ENCODE results near the gene PDK4. TPM values are rescaled to one million over a fixed set of nuclear protein-coding genes. Genes with fewer than 3 reads are reported as not detected.

PDK4 gene
- total and polyA plus RNA-seq, 10 of the 15 experiments (the other 5 are each of a cell fraction or from before 2014, with no cell fraction given), result 0.03 to 0.46 TPM; not detected in 8

- RAD21 ChIA-PET (ENCODE audit: unreplicated experiment), result interaction anchor here (1.2 kb wide), 1 partner anchor 68 kb away, joined by 3 read pairs; no protein-coding TSS in a partner anchor
- Histone ChIP-seq H3K4me2 (ENCODE audit: control insufficient read depth, insufficient read depth) (no peak overlapping the region), H3K9me3 (replicated peaks; ENCODE audit: control insufficient read depth, insufficient read depth, low read length) (no peaks in the 10 kb centered on the region), H2AFZ (ENCODE audit: control insufficient read depth, low read depth, low read length) (no peak overlapping the region), H3K9ac (ENCODE audit: control insufficient read depth, insufficient read depth, low read length) (no peak overlapping the region), H3K27ac (ENCODE audit: control insufficient read depth, insufficient read depth) (no peak overlapping the region), H3K4me3 (no peak overlapping the region), H3K4me1 (ENCODE audit: control insufficient read depth, insufficient read depth, low read length) (no peaks in the 10 kb centered on the region), H4K20me1 (ENCODE audit: control insufficient read depth, insufficient read depth) (no peaks in the 10 kb centered on the region), H3K79me2 (ENCODE audit: control insufficient read depth, insufficient read depth, low read length) (no peaks in the 10 kb centered on the region), H3K36me3 (ENCODE audit: control insufficient read depth in 2 of 2, insufficient read depth in 2 of 2, low read length in 1 of 2) (no peaks in the 10 kb centered on the region), H3K27me3 (replicated peaks in 1 of 2; ENCODE audit: control insufficient read depth in 2 of 2, insufficient read depth in 2 of 2, low read length in 1 of 2) (no peaks in the 10 kb centered on the region)
- SMC1A ChIA-PET (ENCODE audit: uncharacterized antibody, unreplicated experiment), result interaction anchor here (0.7 to 1.8 kb wide), 3 partner anchors 8 to 109 kb away, joined by 3 to 5 read pairs (median 3); no protein-coding TSS in a partner anchor
- WGBS (ENCODE audit: insufficient coverage, insufficient replicate concordance, low lambda C conversion rate, missing lambda C conversion rate), result 0% methylated on average over 1 of the region's 1 CpG
- BruUV-seq (replicated peaks), result no TSS peak
- POLR2A ChIA-PET, result no interaction called here
- in situ Hi-C loops (cut with MboI) (no loop called here), intact Hi-C loops (cut with micrococcal nuclease; ENCODE audit: unreplicated experiment) (no loop called here)
- TF ChIP-seq IRF4 (IDR thresholded peaks at IDR 0.05; ENCODE audit: low read depth, low read length) (no peak), NR2F1 (conservative IDR thresholded peaks at IDR 0.05) (no peak), SP1 (IDR thresholded peaks at IDR 0.05; ENCODE audit: low read depth, low read length) (no peak), BHLHE40 (IDR thresholded peaks at IDR 0.05; ENCODE audit: borderline replicate concordance in 1 of 2, low read depth in 2 of 2, low read length in 1 of 2) (no peak), NFYA (IDR thresholded peaks at IDR 0.05; ENCODE audit: borderline replicate concordance, low read depth, low read length) (no peak), NR2C1 (IDR thresholded peaks at IDR 0.05) (no peak), EED (IDR thresholded peaks at IDR 0.05; ENCODE audit: low read depth) (no peak)
- TF ChIP-seq, protein P1, sequence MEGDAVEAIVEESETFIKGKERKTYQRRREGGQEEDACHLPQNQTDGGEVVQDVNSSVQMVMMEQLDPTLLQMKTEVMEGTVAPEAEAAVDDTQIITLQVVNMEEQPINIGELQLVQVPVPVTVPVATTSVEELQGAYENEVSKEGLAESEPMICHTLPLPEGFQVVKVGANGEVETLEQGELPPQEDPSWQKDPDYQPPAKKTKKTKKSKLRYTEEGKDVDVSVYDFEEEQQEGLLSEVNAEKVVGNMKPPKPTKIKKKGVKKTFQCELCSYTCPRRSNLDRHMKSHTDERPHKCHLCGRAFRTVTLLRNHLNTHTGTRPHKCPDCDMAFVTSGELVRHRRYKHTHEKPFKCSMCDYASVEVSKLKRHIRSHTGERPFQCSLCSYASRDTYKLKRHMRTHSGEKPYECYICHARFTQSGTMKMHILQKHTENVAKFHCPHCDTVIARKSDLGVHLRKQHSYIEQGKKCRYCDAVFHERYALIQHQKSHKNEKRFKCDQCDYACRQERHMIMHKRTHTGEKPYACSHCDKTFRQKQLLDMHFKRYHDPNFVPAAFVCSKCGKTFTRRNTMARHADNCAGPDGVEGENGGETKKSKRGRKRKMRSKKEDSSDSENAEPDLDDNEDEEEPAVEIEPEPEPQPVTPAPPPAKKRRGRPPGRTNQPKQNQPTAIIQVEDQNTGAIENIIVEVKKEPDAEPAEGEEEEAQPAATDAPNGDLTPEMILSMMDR (IDR thresholded peaks at IDR 0.05 in 2 of 3, conservative IDR thresholded peaks at IDR 0.05 in 1 of 3; ENCODE audit: control insufficient read depth in 2 of 3, extremely low read depth in 1 of 3, insufficient read depth in 1 of 3, low read depth in 3 of 3, low read length in 3 of 3), result no peak
- CTCF ChIA-PET, result interaction anchor here (1.3 to 2.2 kb wide), 3 partner anchors 68 to 221 kb away, joined by 3 to 8 read pairs (median 3); no protein-coding TSS in a partner anchor
- DNase-seq (ENCODE audit: low read depth, low spot score) (no peak), FAIRE-seq (no peak), ATAC-seq (no peak; the same call in 2 of the 3 replicates)
Measured at GRCh38 chr7:95619921-95620320, 23.6 kb upstream of the PDK4 start.

All from GM12878 (cell line).